Measurements from ENCODE around the gene NHEJ1.

DNA sequence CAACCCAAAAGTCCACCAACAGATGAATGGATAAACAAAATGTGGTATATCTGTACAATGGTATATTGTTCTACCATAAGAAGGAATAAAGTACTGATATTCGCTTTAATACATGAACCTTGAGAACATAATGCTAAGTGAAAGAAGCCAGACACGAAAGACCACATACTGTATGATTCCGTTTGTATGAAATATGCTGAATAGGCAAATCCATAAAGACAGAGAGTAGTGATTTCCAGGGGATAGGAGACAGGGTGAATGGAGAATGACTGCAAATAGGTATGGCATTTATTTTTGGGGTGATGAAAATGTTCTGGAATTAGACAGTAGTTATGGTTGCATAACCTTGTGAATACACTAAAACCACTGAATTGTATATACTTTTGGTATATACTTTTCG is 71.3 kb downstream of the NHEJ1 start:
- TF ChIP-seq, protein P1, sequence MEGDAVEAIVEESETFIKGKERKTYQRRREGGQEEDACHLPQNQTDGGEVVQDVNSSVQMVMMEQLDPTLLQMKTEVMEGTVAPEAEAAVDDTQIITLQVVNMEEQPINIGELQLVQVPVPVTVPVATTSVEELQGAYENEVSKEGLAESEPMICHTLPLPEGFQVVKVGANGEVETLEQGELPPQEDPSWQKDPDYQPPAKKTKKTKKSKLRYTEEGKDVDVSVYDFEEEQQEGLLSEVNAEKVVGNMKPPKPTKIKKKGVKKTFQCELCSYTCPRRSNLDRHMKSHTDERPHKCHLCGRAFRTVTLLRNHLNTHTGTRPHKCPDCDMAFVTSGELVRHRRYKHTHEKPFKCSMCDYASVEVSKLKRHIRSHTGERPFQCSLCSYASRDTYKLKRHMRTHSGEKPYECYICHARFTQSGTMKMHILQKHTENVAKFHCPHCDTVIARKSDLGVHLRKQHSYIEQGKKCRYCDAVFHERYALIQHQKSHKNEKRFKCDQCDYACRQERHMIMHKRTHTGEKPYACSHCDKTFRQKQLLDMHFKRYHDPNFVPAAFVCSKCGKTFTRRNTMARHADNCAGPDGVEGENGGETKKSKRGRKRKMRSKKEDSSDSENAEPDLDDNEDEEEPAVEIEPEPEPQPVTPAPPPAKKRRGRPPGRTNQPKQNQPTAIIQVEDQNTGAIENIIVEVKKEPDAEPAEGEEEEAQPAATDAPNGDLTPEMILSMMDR (conservative IDR thresholded peaks at IDR 0.05; ENCODE audit: low read length) = no peak
- TF ChIP-seq EZH2phosphoT487 (IDR thresholded peaks at IDR 0.05; ENCODE audit: borderline replicate concordance, low read depth, low read length) = no peak
